ENCODE data around the gene NIM1K. TPM values are rescaled to one million over a fixed set of nuclear protein-coding genes. Genes with fewer than 3 reads are reported as not detected.
"Not testable (repeated sequence)": the region's sequence is repeated elsewhere in the genome, so short reads cannot be mapped to it uniquely, and the experiment has no call there.

Gene NIM1K
- total RNA-seq, 3 donors from 2014 or later: 0.58 to 1.0 (median 0.65) TPM

- not testable (repeated sequence) for H3K36me3 Mint-ChIP-seq (ENCODE audit: insufficient read depth); DNase-seq; H3K9me3 Mint-ChIP-seq; ATAC-seq; H3K4me3 Mint-ChIP-seq; H3K27me3 Mint-ChIP-seq (ENCODE audit: low read depth); H3K4me1 Mint-ChIP-seq (ENCODE audit: low read depth)
Measured at GRCh38 chr5:43201442-43201841, 9.4 kb downstream of the NIM1K start.

DNA sequence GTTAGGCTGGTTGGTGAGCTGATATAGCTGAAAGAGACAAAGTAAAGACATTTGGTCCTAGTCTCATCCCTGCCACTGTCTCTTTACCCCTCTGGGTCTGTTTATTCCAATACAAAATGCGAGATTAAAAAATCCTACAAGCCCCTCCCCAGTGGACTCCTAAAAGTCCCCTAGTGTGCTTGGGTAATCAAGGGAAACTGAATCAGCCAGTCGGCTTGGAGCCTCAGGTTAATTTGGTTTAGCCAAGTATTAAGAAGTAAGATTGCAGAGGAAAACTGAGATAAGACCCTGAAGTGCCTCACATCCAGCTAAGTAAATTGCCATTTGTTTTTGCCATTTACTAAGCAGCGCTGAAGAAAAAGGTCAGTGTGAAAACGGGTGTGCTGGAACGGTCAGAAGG lies 10.4 kb downstream of the NIM1K start:
- H3K4me1 Mint-ChIP-seq (ENCODE audit: low read depth): no peaks in the 10 kb centered on the region
- no peak for DNase-seq
- H3K36me3 Mint-ChIP-seq (ENCODE audit: insufficient read depth): no peaks in the 10 kb centered on the region
- H3K9me3 Mint-ChIP-seq: no peaks in the 10 kb centered on the region
- no peak overlapping the region for H3K4me3 Mint-ChIP-seq
- ATAC-seq: no peak
- peaks cover 16% of the 10 kb centered on the region for H3K27me3 Mint-ChIP-seq (ENCODE audit: low read depth)

DNA sequence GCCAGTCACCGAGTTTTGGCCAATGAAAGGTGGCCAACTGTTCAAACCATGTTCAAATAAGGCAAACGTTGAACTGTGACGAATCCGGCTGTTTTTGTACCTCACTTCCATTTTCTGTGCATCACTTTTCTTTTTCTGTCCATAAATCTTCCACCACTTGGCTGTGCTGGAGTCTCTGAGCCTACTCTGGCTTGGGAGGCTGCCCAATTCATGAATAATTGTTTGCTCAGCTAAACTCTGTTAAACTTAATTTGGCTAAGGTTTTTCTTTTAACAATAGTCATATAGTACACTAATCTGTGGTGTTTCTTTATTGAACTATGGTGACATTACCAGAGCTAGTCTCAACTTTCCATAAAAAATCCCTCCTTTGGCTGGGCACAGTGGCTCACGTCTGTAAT lies 11.3 kb downstream of the NIM1K start:
- no peak for DNase-seq
- H3K4me1 Mint-ChIP-seq (ENCODE audit: low read depth): no peaks in the 10 kb centered on the region
- H3K9me3 Mint-ChIP-seq: no peaks in the 10 kb centered on the region
- H3K4me3 Mint-ChIP-seq: no peak overlapping the region
- ATAC-seq: no peak
- H3K36me3 Mint-ChIP-seq (ENCODE audit: insufficient read depth): no peaks in the 10 kb centered on the region
- peaks cover 15% of the 10 kb centered on the region for H3K27me3 Mint-ChIP-seq (ENCODE audit: low read depth)

DNA sequence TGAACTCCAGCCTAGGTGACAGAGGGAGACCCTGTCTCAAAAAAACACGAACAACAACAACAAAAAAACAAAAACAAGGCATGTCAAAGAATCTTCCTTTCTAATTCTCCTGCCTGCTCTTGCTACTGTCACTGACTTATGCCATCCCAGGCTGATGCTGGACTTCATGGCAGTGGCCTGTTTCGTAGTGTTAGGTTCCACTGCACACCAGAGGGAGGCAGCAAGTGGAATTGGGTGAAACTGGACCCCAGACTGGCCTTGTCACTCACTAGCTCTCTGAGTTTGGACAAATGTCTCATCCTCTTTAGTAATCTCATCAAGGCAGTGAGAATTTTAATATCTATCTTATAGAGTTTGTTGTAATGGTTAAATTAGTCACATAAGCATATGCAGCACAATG lies 12.9 kb downstream of the NIM1K start:
- DNase-seq (no peak), ATAC-seq (no peak)
- H3K4me3 Mint-ChIP-seq: no peak overlapping the region
- no peaks in the 10 kb centered on the region for H3K4me1 Mint-ChIP-seq (ENCODE audit: low read depth)
- H3K9me3 Mint-ChIP-seq: no peaks in the 10 kb centered on the region
- H3K27me3 Mint-ChIP-seq (ENCODE audit: low read depth): peaks cover 20% of the 10 kb centered on the region
- H3K36me3 Mint-ChIP-seq (ENCODE audit: insufficient read depth): no peaks in the 10 kb centered on the region

DNA sequence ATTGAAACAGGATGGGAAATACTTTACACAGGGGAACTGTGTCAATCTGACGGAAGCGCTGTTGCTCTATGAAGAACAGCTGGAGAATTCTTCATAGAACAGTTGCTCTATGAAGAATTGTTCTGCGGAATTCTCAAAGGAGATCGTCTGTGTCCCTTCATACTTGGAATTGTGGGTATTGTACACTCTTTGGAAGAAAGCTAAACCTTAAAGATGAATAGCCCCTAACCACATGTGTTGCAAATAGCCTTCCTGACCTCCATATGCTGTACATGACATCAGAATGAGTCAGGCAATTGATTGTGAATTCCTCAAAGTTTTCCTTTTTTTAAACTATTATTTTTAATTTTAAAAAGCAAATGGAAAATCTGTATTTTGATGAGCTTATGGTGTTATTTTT lies 15.6 kb downstream of the NIM1K start:
- H3K36me3 Mint-ChIP-seq (ENCODE audit: insufficient read depth): no peaks in the 10 kb centered on the region
- no peak overlapping the region for H3K4me3 Mint-ChIP-seq
- DNase-seq (no peak), ATAC-seq (no peak)
- H3K4me1 Mint-ChIP-seq (ENCODE audit: low read depth): no peaks in the 10 kb centered on the region
- peaks cover 28% of the 10 kb centered on the region for H3K27me3 Mint-ChIP-seq (ENCODE audit: low read depth)
- H3K9me3 Mint-ChIP-seq: no peaks in the 10 kb centered on the region

- ATAC-seq (no peak), DNase-seq (no peak)
- no peaks in the 10 kb centered on the region for H3K36me3 Mint-ChIP-seq (ENCODE audit: insufficient read depth)
- H3K4me3 Mint-ChIP-seq: no peak overlapping the region
- H3K9me3 Mint-ChIP-seq: no peaks in the 10 kb centered on the region
- no peaks in the 10 kb centered on the region for H3K4me1 Mint-ChIP-seq (ENCODE audit: low read depth)
- H3K27me3 Mint-ChIP-seq (ENCODE audit: low read depth): peaks cover 28% of the 10 kb centered on the region
Measured at GRCh38 chr5:43208658-43209057, 16.6 kb downstream of the NIM1K start.

GRCh38 chr5:43209060-43209459 lies 17.0 kb downstream of the NIM1K start:
- Mint-ChIP-seq H3K4me1 (ENCODE audit: low read depth) (no peaks in the 10 kb centered on the region), H3K9me3 (no peaks in the 10 kb centered on the region), H3K4me3 (no peak overlapping the region), H3K27me3 (ENCODE audit: low read depth) (peaks cover 28% of the 10 kb centered on the region), H3K36me3 (ENCODE audit: insufficient read depth) (no peaks in the 10 kb centered on the region)
- no peak for DNase-seq
- no peak for ATAC-seq

DNA sequence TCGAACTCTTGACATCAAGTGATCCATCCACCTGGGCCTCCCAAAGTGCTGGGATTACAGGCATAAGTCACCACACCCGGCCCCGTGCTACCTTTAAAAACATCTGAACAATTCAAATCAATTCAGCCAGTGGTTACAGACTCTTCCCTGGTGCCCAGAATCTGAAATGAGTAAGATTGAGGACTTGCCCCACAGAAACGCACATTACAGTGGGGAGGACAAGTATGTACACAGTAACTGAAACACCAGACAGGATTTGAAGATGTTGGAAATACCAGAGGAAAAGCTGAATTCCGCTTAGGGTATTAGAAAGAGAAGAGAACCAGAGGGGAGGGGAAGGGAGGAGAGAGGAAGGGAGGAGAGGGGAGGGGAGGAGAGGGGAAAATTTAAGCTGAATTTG lies 17.8 kb downstream of the NIM1K start:
- no peaks in the 10 kb centered on the region for H3K9me3 Mint-ChIP-seq
- no peaks in the 10 kb centered on the region for H3K4me1 Mint-ChIP-seq (ENCODE audit: low read depth)
- H3K36me3 Mint-ChIP-seq (ENCODE audit: insufficient read depth): no peaks in the 10 kb centered on the region
- ATAC-seq: no peak
- H3K4me3 Mint-ChIP-seq: no peak overlapping the region
- DNase-seq: no peak
- peaks cover 28% of the 10 kb centered on the region for H3K27me3 Mint-ChIP-seq (ENCODE audit: low read depth)

DNA sequence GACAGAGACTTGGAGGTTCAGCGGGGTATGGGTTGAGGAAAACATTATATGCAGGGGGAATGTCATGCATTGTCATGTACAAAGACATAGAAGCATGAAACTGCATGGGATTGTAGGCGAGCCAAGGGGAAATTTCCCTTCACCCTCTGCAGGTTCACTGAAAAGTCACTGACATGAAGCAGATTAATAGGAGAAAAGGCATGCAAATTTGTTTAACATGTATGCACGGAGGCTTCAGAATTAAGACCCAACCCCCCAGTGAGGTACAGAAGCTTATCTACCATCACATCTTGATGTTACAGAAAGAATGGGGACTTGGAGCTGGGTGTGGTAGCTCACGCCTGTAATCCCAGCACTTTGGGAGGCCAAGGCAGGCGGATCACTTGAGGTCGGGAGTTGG lies 18.5 kb downstream of the NIM1K start:
- Mint-ChIP-seq H3K27me3 (ENCODE audit: low read depth) (peaks cover 28% of the 10 kb centered on the region), H3K36me3 (ENCODE audit: insufficient read depth) (no peaks in the 10 kb centered on the region), H3K4me1 (ENCODE audit: low read depth) (no peaks in the 10 kb centered on the region), H3K4me3 (no peak overlapping the region), H3K9me3 (no peaks in the 10 kb centered on the region)
- ATAC-seq: no peak
- no peak for DNase-seq

DNA sequence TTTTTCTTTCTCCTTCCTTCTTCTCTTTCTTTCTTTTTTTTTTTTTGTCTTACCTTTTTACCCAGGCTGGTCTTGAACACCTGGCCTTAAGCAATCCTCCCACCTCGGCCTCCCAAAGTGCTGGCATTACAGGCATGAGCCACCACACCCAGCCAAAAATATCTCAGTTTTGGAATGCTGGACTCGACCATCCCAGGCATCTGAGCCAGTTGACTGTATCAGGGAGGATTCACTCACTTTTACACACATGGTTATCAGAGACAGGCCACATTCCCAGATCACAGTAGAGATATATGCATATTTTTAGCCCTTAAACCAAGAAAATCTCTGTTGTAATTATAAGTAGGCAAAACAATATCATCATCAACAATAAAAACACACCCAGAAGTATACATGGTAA lies 21.9 kb downstream of the NIM1K start:
- no peaks in the 10 kb centered on the region for H3K4me1 Mint-ChIP-seq (ENCODE audit: low read depth)
- ATAC-seq (no peak), DNase-seq (no peak)
- no peaks in the 10 kb centered on the region for H3K36me3 Mint-ChIP-seq (ENCODE audit: insufficient read depth)
- peaks cover 11% of the 10 kb centered on the region for H3K27me3 Mint-ChIP-seq (ENCODE audit: low read depth)
- peaks cover 4% of the 10 kb centered on the region for H3K9me3 Mint-ChIP-seq
- no peak overlapping the region for H3K4me3 Mint-ChIP-seq

DNA sequence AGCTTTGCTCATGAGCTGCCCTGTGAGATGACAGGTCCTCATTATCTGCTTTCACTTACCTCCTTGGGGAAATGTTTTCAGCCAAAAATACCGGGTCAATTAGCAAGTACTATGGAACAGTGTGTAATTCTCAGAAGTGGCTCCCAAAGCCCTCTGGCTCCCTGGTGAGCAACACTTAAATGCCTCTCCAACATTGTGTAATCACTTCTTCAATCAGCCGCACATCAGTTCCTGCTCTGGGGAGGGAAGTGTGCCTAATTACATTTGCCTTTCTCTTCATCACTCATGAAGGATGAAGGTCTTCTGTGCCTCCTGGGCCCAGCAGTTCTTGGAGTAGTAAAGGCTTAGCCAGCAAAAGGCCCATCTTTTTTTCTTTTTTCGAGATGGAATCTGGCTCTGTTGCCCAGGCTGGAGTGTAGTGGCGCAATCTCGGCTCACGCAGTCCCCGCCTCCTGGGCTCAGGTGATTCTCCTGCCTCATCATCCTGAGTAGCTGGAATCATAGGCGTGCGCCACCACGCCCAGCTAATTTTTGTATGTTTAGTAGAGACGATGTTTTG lies 23.1 kb downstream of the NIM1K start:
- no peak for DNase-seq
- H3K9me3 Mint-ChIP-seq: peaks cover 4% of the 10 kb centered on the region
- H3K27me3 Mint-ChIP-seq (ENCODE audit: low read depth): peaks cover 11% of the 10 kb centered on the region
- no peak overlapping the region for H3K4me3 Mint-ChIP-seq
- no peak for ATAC-seq
- H3K36me3 Mint-ChIP-seq (ENCODE audit: insufficient read depth): no peaks in the 10 kb centered on the region
- H3K4me1 Mint-ChIP-seq (ENCODE audit: low read depth): no peaks in the 10 kb centered on the region

GRCh38 chr5:43216941-43217340 lies 24.9 kb downstream of the NIM1K start:
- peaks cover 4% of the 10 kb centered on the region for H3K9me3 Mint-ChIP-seq
- H3K36me3 Mint-ChIP-seq (ENCODE audit: insufficient read depth): no peaks in the 10 kb centered on the region
- no peaks in the 10 kb centered on the region for H3K4me1 Mint-ChIP-seq (ENCODE audit: low read depth)
- ATAC-seq (no peak), DNase-seq (no peak)
- no peak overlapping the region for H3K4me3 Mint-ChIP-seq
- no peaks in the 10 kb centered on the region for H3K27me3 Mint-ChIP-seq (ENCODE audit: low read depth)

DNA sequence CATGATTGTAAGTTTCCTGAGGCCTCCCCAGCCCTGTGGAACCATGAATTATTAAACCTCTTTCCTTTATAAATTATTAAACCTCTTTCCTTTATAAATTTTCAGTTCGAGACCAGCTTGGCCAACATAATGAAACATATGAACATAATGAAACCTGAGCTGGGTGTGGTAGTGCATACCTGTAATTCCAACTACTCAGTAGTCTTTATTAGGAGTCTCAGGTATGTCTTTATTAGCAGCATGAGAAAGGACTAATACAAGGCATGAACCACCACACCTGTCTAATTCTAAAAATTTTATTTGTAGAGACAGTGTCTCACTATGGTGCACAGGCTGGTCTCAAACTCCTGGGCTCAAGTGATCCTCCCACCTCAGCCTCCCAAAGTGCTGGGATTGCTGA lies 27.1 kb downstream of the NIM1K start:
- Mint-ChIP-seq H3K36me3 (ENCODE audit: insufficient read depth) (no peaks in the 10 kb centered on the region), H3K4me3 (no peak overlapping the region), H3K9me3 (peaks cover 4% of the 10 kb centered on the region), H3K27me3 (ENCODE audit: low read depth) (no peaks in the 10 kb centered on the region), H3K4me1 (ENCODE audit: low read depth) (no peaks in the 10 kb centered on the region)
- DNase-seq (no peak), ATAC-seq (no peak)

DNA sequence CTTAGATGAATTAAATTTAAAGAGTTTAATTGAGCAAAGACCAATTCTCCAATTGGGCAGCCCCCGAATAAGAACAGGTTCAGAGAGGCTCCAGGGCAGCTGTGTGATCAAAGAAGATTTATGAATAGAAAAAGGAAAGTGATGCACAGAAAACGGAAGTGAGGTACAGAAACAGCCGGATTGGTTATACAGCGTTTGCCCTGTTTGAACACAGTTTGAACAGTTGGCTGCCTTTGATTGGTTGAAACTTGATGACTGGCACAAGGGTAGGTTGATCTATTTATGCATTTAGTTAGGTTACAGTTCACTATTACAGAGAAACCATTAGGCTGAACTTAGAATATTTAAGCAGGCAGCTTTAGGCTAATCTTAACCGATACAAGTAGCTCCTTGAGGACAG lies 29.5 kb downstream of the NIM1K start:
- Mint-ChIP-seq H3K36me3 (ENCODE audit: insufficient read depth) (no peaks in the 10 kb centered on the region), H3K4me1 (ENCODE audit: low read depth) (no peaks in the 10 kb centered on the region), H3K27me3 (ENCODE audit: low read depth) (no peaks in the 10 kb centered on the region), H3K4me3 (no peak overlapping the region), H3K9me3 (peaks cover 4% of the 10 kb centered on the region)
- no peak for DNase-seq
- no peak for ATAC-seq

DNA sequence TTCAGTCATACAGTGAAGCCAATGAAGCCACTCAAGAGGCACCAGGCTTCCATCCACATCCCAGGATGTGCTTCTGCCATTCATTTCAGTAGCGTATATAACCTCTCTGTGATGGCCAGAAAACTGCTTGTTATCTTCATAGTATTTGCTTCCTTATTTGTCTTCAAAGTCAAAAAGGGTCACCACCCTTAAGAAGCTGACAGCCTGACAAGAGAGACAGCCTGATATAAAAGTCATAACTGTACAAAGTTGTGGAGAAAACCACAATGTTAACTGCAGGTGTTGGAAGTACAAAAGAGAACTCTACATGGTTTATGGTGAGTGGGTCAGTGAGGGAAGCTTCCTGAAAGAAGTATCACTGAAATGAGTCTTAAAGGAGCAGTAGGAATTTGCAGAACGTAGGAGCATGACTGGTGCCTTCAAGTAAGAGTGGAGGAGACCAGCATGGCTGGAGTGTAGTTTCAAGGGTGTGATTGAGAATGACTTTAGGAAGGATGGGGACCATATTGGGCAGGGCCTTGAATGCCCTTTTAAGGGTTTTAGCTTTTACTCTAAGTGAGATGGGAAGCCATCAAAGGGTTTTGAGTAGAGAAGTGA lies 33.7 kb downstream of the NIM1K start:
- no peaks in the 10 kb centered on the region for H3K4me1 Mint-ChIP-seq (ENCODE audit: low read depth)
- DNase-seq (no peak), ATAC-seq (no peak)
- no peaks in the 10 kb centered on the region for H3K27me3 Mint-ChIP-seq (ENCODE audit: low read depth)
- no peaks in the 10 kb centered on the region for H3K9me3 Mint-ChIP-seq
- no peaks in the 10 kb centered on the region for H3K36me3 Mint-ChIP-seq (ENCODE audit: insufficient read depth)
- no peak overlapping the region for H3K4me3 Mint-ChIP-seq

GRCh38 chr5:43227655-43228054 lies 35.6 kb downstream of the NIM1K start:
- Mint-ChIP-seq H3K4me3 (no peak overlapping the region), H3K27me3 (ENCODE audit: low read depth) (no peaks in the 10 kb centered on the region), H3K9me3 (no peaks in the 10 kb centered on the region), H3K36me3 (ENCODE audit: insufficient read depth) (no peaks in the 10 kb centered on the region), H3K4me1 (ENCODE audit: low read depth) (no peaks in the 10 kb centered on the region)
- ATAC-seq (no peak), DNase-seq (no peak)
